A549 (cell line): ENCODE data around the gene OXSM. TPM values are rescaled to one million over a fixed set of nuclear protein-coding genes. Genes with fewer than 3 reads are reported as not detected.

ENCODE experiments used
- ATAC-seq, 2 experiments: fragments of 200-7000 bp in 1 of 2; fragments of >200 bp in 1 of 2; cut with Nextera tagmentation in 1 of 2; cut with Tn5 transposase in 1 of 2; 3 replicates each; pipeline versions ENCODE4 v1.8.0 to v1.9.1; 2018 to 2020; ENCODE audit warnings: mild to moderate bottlenecking in 1 of 2, moderate library complexity in 1 of 2
- CTCF ChIA-PET: fragments of 300-600 bp; sonication (Branson Sonifier 250); formaldehyde crosslinking; extraction: SDS; loops from one replicate; lab custom pipeline; 2021; ENCODE audit warnings: antibody characterized with exemption, inconsistent platforms; lab: Yijun Ruan, JAX
- POLR2A ChIA-PET: fragments of 350-600 bp; formaldehyde crosslinking; extraction: SDS; loops from one replicate; lab custom pipeline; 2021; ENCODE audit warnings: antibody characterized with exemption, inconsistent platforms; lab: Yijun Ruan, JAX
- DNase-seq, 2 experiments: peaks; one replicate each; pipeline versions ENCODE4 v3.0.0 to v3.0.0-alpha.2; 2011 to 2016; ENCODE audit warnings: low read depth in 1 of 2, low spot score in 1 of 2
- FAIRE-seq: peaks from 2 replicates; lab custom pipeline; 2011; peaks lifted over from hg19 to GRCh38; lab: Jason Lieb, UNC
- H3K27ac ChIP-seq, 2 experiments: fragments of >200 bp; sonication (Bioruptor Twin); formaldehyde crosslinking; 3 replicates each; pipeline ENCODE4 v1.5.1; 2016 to 2017
- H3K4me1 ChIP-seq: fragments of >200 bp; sonication (Bioruptor Twin); formaldehyde crosslinking; 3 replicates; pipeline ENCODE4 v1.6.1; 2016
- H3K4me2 ChIP-seq: fragments of >200 bp; sonication (Bioruptor Twin); formaldehyde crosslinking; 3 replicates; pipeline ENCODE4 v1.6.1; 2016
- H3K4me3 ChIP-seq: fragments of >200 bp; sonication (Bioruptor Twin); formaldehyde crosslinking; 3 replicates; pipeline ENCODE4 v1.5.1; 2016
- H3K9me3 ChIP-seq: fragments of >200 bp; sonication (Bioruptor Twin); formaldehyde crosslinking; 3 replicates; pipeline ENCODE4 v1.6.1; 2016
- ATOH8 ChIP-seq: fragments of 250-450 bp; sonication (Bioruptor Pico); IDR thresholded peaks from 2 replicates; pipeline ENCODE4 v1.5.0; 2020; ENCODE audit warnings: low read depth, mild to moderate bottlenecking, moderate library complexity
- BCL3 ChIP-seq: fragments of >200 bp; sonication (Bioruptor Twin); formaldehyde crosslinking; IDR thresholded peaks from 3 replicates; pipeline ENCODE4 v1.6.1; 2016
- CBX2 ChIP-seq: fragments of 200-600 bp; sonication (generic); IDR thresholded peaks from 2 replicates; pipeline ENCODE4 v1.6.1; 2016; ENCODE audit warnings: low read depth, mild to moderate bottlenecking, borderline replicate concordance
- E2F6 ChIP-seq: IDR thresholded peaks from 2 replicates; pipeline ENCODE4 v1.6.1; 2012; ENCODE audit warnings: low read depth, borderline replicate concordance
- EHMT2 ChIP-seq: fragments of 200-600 bp; sonication (generic); IDR thresholded peaks from 2 replicates; pipeline ENCODE4 v1.6.1; 2016; ENCODE audit warnings: antibody characterized with exemption, low read depth, mild to moderate bottlenecking, moderate library complexity
- EP300 ChIP-seq, 2 experiments: fragments of >200 bp; sonication (Bioruptor Twin); formaldehyde crosslinking; IDR thresholded peaks; 2 replicates in 1 of 2; 3 replicates in 1 of 2; pipeline ENCODE4 v1.6.1; 2016 to 2017
- FOSB ChIP-seq: fragments of 250-450 bp; sonication (Bioruptor Pico); IDR thresholded peaks from 2 replicates; pipeline ENCODE4 v1.5.0; 2020; ENCODE audit warnings: mild to moderate bottlenecking, moderate library complexity
- FOXS1 ChIP-seq: fragments of 250-450 bp; sonication (Bioruptor Pico); IDR thresholded peaks from 2 replicates; pipeline ENCODE4 v1.5.0; 2020; ENCODE audit warnings: mild to moderate bottlenecking, moderate library complexity
- HDAC2 ChIP-seq: fragments of 200-600 bp; sonication (generic); IDR thresholded peaks from 2 replicates; pipeline ENCODE4 v1.6.1; 2016
- HES2 ChIP-seq: fragments of >200 bp; sonication (Bioruptor Twin); formaldehyde crosslinking; IDR thresholded peaks from 2 replicates; pipeline ENCODE4 v1.6.1; 2016
- HEYL ChIP-seq: fragments of 250-450 bp; sonication (Bioruptor Pico); IDR thresholded peaks from 2 replicates; pipeline ENCODE4 v1.8.0; 2021; ENCODE audit warnings: mild to moderate bottlenecking, moderate library complexity
- HMGXB4 ChIP-seq: fragments of 250-450 bp; sonication (Bioruptor Pico); IDR thresholded peaks from 2 replicates; pipeline ENCODE4 v1.5.0; 2021; ENCODE audit warnings: mild to moderate bottlenecking, moderate library complexity, borderline replicate concordance
- HOXA7 ChIP-seq: fragments of 250-450 bp; sonication (Bioruptor Pico); IDR thresholded peaks from 2 replicates; pipeline ENCODE4 v1.5.0; 2020; ENCODE audit warnings: mild to moderate bottlenecking, moderate library complexity
- HOXB13 ChIP-seq: fragments of 250-450 bp; sonication (Bioruptor Pico); IDR thresholded peaks from 2 replicates; pipeline ENCODE4 v1.5.0; 2020; ENCODE audit warnings: low read depth, mild to moderate bottlenecking, moderate library complexity
- HOXB5 ChIP-seq: fragments of 250-450 bp; sonication (Bioruptor Pico); IDR thresholded peaks from 2 replicates; pipeline ENCODE4 v1.5.0; 2020; ENCODE audit warnings: mild to moderate bottlenecking, moderate library complexity
- MAFK ChIP-seq: fragments of 450-650 bp; IDR thresholded peaks from 2 replicates; pipeline ENCODE4 v1.6.1; 2014; ENCODE audit not compliant: partially characterized antibody
- MAX ChIP-seq: IDR thresholded peaks from 2 replicates; pipeline ENCODE4 v1.6.1; 2012
- MYC ChIP-seq: IDR thresholded peaks from 2 replicates; pipeline ENCODE4 v1.6.1; 2012; ENCODE audit warnings: mild to moderate bottlenecking, inconsistent platforms, low read length, improper control_type of control experiment, borderline replicate concordance
- NPAS2 ChIP-seq: fragments of 250-450 bp; sonication (Bioruptor Pico); IDR thresholded peaks from 2 replicates; pipeline ENCODE4 v1.8.0; 2022; ENCODE audit warnings: mild to moderate bottlenecking, moderate library complexity, borderline replicate concordance
- PHF8 ChIP-seq: fragments of 200-600 bp; sonication (generic); IDR thresholded peaks from 2 replicates; pipeline ENCODE4 v1.6.1; 2016; ENCODE audit warnings: low read depth, mild to moderate bottlenecking, antibody characterized with exemption, moderate library complexity, borderline replicate concordance
- POLR2A ChIP-seq: IDR thresholded peaks from 2 replicates; pipeline ENCODE4 v1.6.1; 2012; ENCODE audit warnings: mild to moderate bottlenecking, low read length
- RARB ChIP-seq: fragments of 250-450 bp; sonication (Bioruptor Pico); IDR thresholded peaks from 2 replicates; pipeline ENCODE4 v1.8.0; 2021; ENCODE audit warnings: mild to moderate bottlenecking, moderate library complexity
- REST ChIP-seq: fragments of 200-600 bp; sonication (generic); IDR thresholded peaks from 2 replicates; pipeline ENCODE4 v1.6.1; 2016; ENCODE audit warnings: antibody characterized with exemption, mild to moderate bottlenecking, moderate library complexity
- SMC3 ChIP-seq: fragments of >200 bp; sonication (Bioruptor Twin); formaldehyde crosslinking; IDR thresholded peaks from 3 replicates; pipeline ENCODE4 v1.6.1; 2018; ENCODE audit warnings: inconsistent platforms
- TFCP2L1 ChIP-seq: fragments of 250-450 bp; sonication (Bioruptor Pico); IDR thresholded peaks from 2 replicates; pipeline ENCODE4 v1.5.0; 2021; ENCODE audit warnings: mild to moderate bottlenecking
- USF2 ChIP-seq: fragments of 450-650 bp; IDR thresholded peaks from 2 replicates; pipeline ENCODE4 v1.6.1; 2014; ENCODE audit warnings: antibody characterized with exemption
- ZSCAN20 ChIP-seq: fragments of 250-450 bp; sonication (Bioruptor Pico); IDR thresholded peaks from 2 replicates; pipeline ENCODE4 v1.8.0; 2022; ENCODE audit warnings: mild to moderate bottlenecking, moderate library complexity
- WGBS: methylation state at CpG from one replicate; pipeline ENCODE4 v1.1.6; 2017; ENCODE audit errors: missing lambda C conversion rate; 5-methylcytosine and 5-hydroxymethylcytosine counted together
- polyA plus RNA-seq, 4 experiments: library from polyadenylated mRNA; depleted of rRNA in 3 of 4; stranded (reverse); fragments of >200 nt; fragmentation: RNase III in 1 of 4; extraction: RNeasy Plus Mini Kit Qiagen cat#74134 plus additional on column Dnase treatment in 1 of 4; gene quantifications; 2 replicates in 3 of 4; 3 replicates in 1 of 4; pipeline ENCODE4 v1.2.3, GENCODE V29; 2011 to 2017

Gene OXSM
- polyA plus RNA-seq, 2 of the 4 experiments (the other 2 are of a cell fraction), result 19.1 to 43.9 TPM

- TF ChIP-seq FOSB (CRISPR knock-in tag) (no peak), FOXS1 (CRISPR knock-in tag) (no peak), POLR2A (no peak), E2F6 (no peak), EHMT2 (no peak), HDAC2 (no peak), ZSCAN20 (CRISPR knock-in tag) (no peak), HOXA7 (CRISPR knock-in tag) (no peak), CBX2 (no peak), MYC (no peak), HMGXB4 (CRISPR knock-in tag) (no peak), REST (no peak)
- 2% methylated on average over 1 of the region's 1 CpG for WGBS
- Histone ChIP-seq H3K4me2 (no peak overlapping the region), H3K4me1 (no peaks in the 10 kb centered on the region), H3K4me3 (no peak overlapping the region), H3K9me3 (no peaks in the 10 kb centered on the region), H3K27ac (no peak overlapping the region)
- ChIA-PET POLR2A (no interaction called here), CTCF (no interaction called here)
- DNase-seq, result no peak
- ATAC-seq, result no peak
- no peak for FAIRE-seq
Observed at GRCh38 chr3:25817107-25817506, 27.2 kb downstream of the OXSM start.

- FAIRE-seq, result no peak
- 15% methylated on average over 1 of the region's 1 CpG for WGBS
- DNase-seq, result no peak
- Histone ChIP-seq H3K4me3 (no peak overlapping the region), H3K27ac (no peak overlapping the region), H3K4me1 (no peaks in the 10 kb centered on the region), H3K4me2 (no peak overlapping the region), H3K9me3 (no peaks in the 10 kb centered on the region)
- ChIA-PET CTCF (no interaction called here), POLR2A (no interaction called here)
- TF ChIP-seq MAFK, result no peak
- ATAC-seq, result no peak
Observed at GRCh38 chr3:25817638-25818037, 27.7 kb downstream of the OXSM start.

- Histone ChIP-seq H3K4me3 (no peak overlapping the region), H3K4me2 (no peak overlapping the region), H3K9me3 (no peaks in the 10 kb centered on the region), H3K27ac (no peak overlapping the region), H3K4me1 (no peaks in the 10 kb centered on the region)
- no peak for TF ChIP-seq HOXB13
- no peak for TF ChIP-seq TFCP2L1 (CRISPR knock-in tag)
- no peak for TF ChIP-seq SMC3
- no peak for TF ChIP-seq PHF8
- TF ChIP-seq BCL3, result no peak
- no peak for TF ChIP-seq USF2
- TF ChIP-seq ATOH8, result no peak
- TF ChIP-seq HES2, result no peak
- no peak for TF ChIP-seq HOXA7 (CRISPR knock-in tag)
- TF ChIP-seq NPAS2 (CRISPR knock-in tag), result no peak
- TF ChIP-seq MAX, result no peak
- no peak for TF ChIP-seq HEYL (CRISPR knock-in tag)
- no peak for TF ChIP-seq HOXB5 (CRISPR knock-in tag)
- no peak for TF ChIP-seq EP300 (IDR thresholded peaks at IDR 0.05)
- TF ChIP-seq RARB (CRISPR knock-in tag), result no peak
- ATAC-seq (no peak), DNase-seq (no peak), FAIRE-seq (no peak)
- CTCF ChIA-PET, result no interaction called here
- POLR2A ChIA-PET, result no interaction called here
- WGBS, result 53% methylated on average over 4 of the region's 4 CpGs
Observed at GRCh38 chr3:25818335-25818734, 28.4 kb downstream of the OXSM start.
